ENCODE results near the gene ANKZF1.

DNA sequence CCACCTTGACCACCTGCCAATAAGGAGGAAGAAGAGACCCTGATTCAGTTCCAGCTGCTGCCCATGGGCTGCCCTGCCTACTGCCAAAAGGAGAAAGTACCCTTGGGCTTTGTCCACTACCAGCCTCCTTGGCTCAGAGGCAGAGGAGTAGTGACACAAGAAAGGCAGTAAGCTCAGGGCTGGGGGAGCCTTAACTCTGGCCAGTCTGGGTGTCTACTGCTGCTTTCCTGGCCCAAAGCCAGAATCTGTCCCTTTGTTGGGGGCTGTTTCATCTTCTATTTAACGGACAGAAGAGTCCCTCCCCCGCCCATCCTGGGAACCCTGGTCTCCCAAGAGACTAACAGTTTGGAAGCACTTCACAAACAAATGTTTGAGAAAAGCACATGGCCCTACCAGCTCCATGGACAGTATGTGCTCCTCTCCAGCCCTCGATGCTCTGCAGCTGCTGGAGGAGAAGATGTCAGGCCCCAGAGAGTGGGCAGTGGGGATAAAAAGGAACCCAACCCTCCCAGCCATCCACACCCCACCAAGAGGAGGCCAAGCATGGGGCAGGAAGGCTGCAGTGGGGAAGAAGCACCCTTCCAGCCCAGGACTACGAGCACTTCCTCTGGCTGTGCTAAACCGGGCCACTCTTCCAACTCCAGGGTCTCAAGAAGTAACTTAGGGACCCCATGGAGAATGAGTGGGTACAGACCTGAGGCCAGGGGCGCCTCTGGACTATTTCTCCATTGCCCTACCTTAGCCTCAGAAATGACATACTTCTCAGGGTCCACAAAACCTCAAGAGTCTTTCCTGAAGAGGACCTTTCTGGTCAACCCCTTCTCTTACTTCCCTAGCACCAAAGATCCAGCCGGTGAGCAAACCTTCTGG lies 1.3 kb upstream of the ANKZF1 start:
- TF ChIP-seq EZH2 (IDR thresholded peaks at IDR 0.05; ENCODE audit: borderline replicate concordance, insufficient read depth, low read depth, low read length, poor library complexity, severe bottlenecking), result no peak
- TF ChIP-seq, protein P1, sequence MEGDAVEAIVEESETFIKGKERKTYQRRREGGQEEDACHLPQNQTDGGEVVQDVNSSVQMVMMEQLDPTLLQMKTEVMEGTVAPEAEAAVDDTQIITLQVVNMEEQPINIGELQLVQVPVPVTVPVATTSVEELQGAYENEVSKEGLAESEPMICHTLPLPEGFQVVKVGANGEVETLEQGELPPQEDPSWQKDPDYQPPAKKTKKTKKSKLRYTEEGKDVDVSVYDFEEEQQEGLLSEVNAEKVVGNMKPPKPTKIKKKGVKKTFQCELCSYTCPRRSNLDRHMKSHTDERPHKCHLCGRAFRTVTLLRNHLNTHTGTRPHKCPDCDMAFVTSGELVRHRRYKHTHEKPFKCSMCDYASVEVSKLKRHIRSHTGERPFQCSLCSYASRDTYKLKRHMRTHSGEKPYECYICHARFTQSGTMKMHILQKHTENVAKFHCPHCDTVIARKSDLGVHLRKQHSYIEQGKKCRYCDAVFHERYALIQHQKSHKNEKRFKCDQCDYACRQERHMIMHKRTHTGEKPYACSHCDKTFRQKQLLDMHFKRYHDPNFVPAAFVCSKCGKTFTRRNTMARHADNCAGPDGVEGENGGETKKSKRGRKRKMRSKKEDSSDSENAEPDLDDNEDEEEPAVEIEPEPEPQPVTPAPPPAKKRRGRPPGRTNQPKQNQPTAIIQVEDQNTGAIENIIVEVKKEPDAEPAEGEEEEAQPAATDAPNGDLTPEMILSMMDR (IDR thresholded peaks at IDR 0.05), result no peak

Data from B cell (primary cell).